GM18520 (cell line): ENCODE measurements around the gene FARS2.

Experiments
- ATAC-seq: cut with Tn5 transposase; IDR thresholded peaks from one replicate; pipeline ENCODE4 v1.9.1; 2021; ENCODE audit not compliant: unreplicated experiment

Gene FARS2

GRCh38 chr6:5817869-5818268 is 556.6 kb downstream of the FARS2 start:
- ATAC-seq, result no peak

DNA sequence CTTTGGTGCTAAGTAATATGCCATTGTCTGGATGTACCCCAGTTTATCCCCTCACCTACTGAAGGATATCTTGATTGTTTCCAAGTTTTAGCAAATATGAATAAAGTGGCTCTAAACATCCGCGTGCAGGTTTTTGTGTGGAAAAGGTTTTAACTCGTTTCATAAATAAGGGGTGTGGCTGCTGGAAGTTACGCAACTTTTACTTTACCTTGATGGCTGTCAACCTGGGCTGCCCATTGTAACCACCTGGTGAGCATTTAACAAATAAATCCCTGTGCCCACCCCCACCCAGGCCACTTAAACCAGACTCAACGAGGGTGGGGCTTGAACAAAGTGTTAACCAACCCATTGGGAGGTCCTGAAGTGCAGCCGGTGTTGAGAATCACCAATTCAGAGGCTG is 557.6 kb downstream of the FARS2 start:
- no peak for ATAC-seq
